Thyroid gland (tissue), 4 donors: ENCODE measurements around the gene MYO19. TPM values are rescaled to one million over a fixed set of nuclear protein-coding genes. Genes with fewer than 3 reads are reported as not detected.

Experiments
- DNase-seq, 2 donors: peaks; one replicate each; pipeline ENCODE4 v3.0.0-alpha.2; 2019
- H3K27ac ChIP-seq, 3 donors: fragments of 200-600 bp; sonication (generic); 1 replicate in 2 of 3; 2 replicates in 1 of 3; pipeline ENCODE4 v1.5.1; 2016 to 2019; ENCODE audit warnings: mild to moderate bottlenecking in 1 of 3, moderate library complexity in 1 of 3
- H3K27me3 ChIP-seq: fragments of 200-600 bp; sonication (generic); one replicate; pipeline ENCODE4 v1.5.1; 2019
- H3K36me3 ChIP-seq, 2 donors: fragments of 200-600 bp; sonication (generic); one replicate each; pipeline ENCODE4 v1.5.1; 2016 to 2019
- H3K4me1 ChIP-seq, 2 donors: fragments of 200-600 bp; sonication (generic); one replicate each; pipeline ENCODE4 v1.5.1; 2017 to 2019
- H3K4me3 ChIP-seq, 3 donors: fragments of 200-600 bp; sonication (generic); replicated peaks in 1 of 3; 1 replicate in 2 of 3; 2 replicates in 1 of 3; pipeline ENCODE4 v1.5.1; 2016; ENCODE audit warnings: mild to moderate bottlenecking in 1 of 3
- H3K9me3 ChIP-seq: fragments of 200-600 bp; sonication (generic); one replicate; pipeline ENCODE4 v1.5.1; 2017
- CTCF ChIP-seq, 6 experiments: fragments of 200-600 bp in 3 of 6; fragments of 450-650 bp in 3 of 6; sonication (generic) in 3 of 6; IDR thresholded peaks; one replicate each; pipeline ENCODE4 v1.5.1; 2016 to 2019; ENCODE audit warnings: antibody characterized with exemption in 6 of 6, mild to moderate bottlenecking in 2 of 6, inconsistent platforms in 1 of 6, moderate library complexity in 1 of 6
- POLR2A ChIP-seq, 2 donors: fragments of 450-650 bp; IDR thresholded peaks; one replicate each; pipeline ENCODE4 v1.6.1; 2017; ENCODE audit warnings: antibody characterized with exemption in 2 of 2, mild to moderate bottlenecking in 2 of 2, moderate library complexity in 1 of 2
- WGBS, 2 donors: methylation state at CpG; one replicate each; pipeline ENCODE4 v1.1.5; 2017; 5-methylcytosine and 5-hydroxymethylcytosine counted together
- intact Hi-C: fragments of 100-400 bp; cut with DNase I; formaldehyde crosslinking; loops from one replicate; pipeline ENCODE4 v1.15.1; 2023
- total RNA-seq, 4 donors: library from RNA; depleted of rRNA; stranded (reverse); fragments of >200 nt; gene quantifications; one replicate each; pipeline ENCODE4 v1.2.3, GENCODE V29; 2016

The MYO19 gene
- total RNA-seq, 4 donors from 2014 or later: 45.6 to 80.0 (median 64.5) TPM

GRCh38 chr17:36496018-36496789, 38.5 kb downstream of the MYO19 start:
- WGBS, 2 donors: 93 to 98% methylated on average over 9 of the region's 9 CpGs

GRCh38 chr17:36495076-36495578, 39.5 kb downstream of the MYO19 start:
- no peak for TF ChIP-seq POLR2A (IDR thresholded peaks at IDR 0.05)
- TF ChIP-seq CTCF (IDR thresholded peaks at IDR 0.05): no peak
- DNase-seq: no peak
- Histone ChIP-seq H3K27ac (no peak overlapping the region), H3K27me3 (no peaks in the 10 kb centered on the region), H3K4me3 (no peak overlapping the region), H3K4me1 (no peaks in the 10 kb centered on the region), H3K9me3 (no peaks in the 10 kb centered on the region), H3K36me3 (peaks cover 46 to 48% of the 10 kb centered on the region in 2 donors)
- 66 to 71% methylated on average over 3 of the region's 3 CpGs for whole genome bisulfite sequencing, 2 donors
- intact Hi-C loops: no loop called here

More at GRCh38 chr17:36496018-36496789, 38.5 kb downstream of the MYO19 start:
- DNase-seq: no peak
- Histone ChIP-seq H3K9me3 (no peaks in the 10 kb centered on the region), H3K4me3 (no peak overlapping the region), H3K27ac (no peak overlapping the region), H3K27me3 (no peaks in the 10 kb centered on the region), H3K4me1 (no peaks in the 10 kb centered on the region), H3K36me3 (peaks cover 46 to 48% of the 10 kb centered on the region in 2 donors)
- no peak for TF ChIP-seq POLR2A (IDR thresholded peaks at IDR 0.05)
- TF ChIP-seq CTCF (IDR thresholded peaks at IDR 0.05): no peak
- intact Hi-C loops: no loop called here

GRCh38 chr17:36494674-36495073, 40.0 kb downstream of the MYO19 start:
- Histone ChIP-seq H3K27ac (no peak overlapping the region), H3K4me1 (no peaks in the 10 kb centered on the region), H3K36me3 (peaks cover 46 to 48% of the 10 kb centered on the region in 2 donors), H3K9me3 (no peaks in the 10 kb centered on the region), H3K27me3 (no peaks in the 10 kb centered on the region), H3K4me3 (no peak overlapping the region)
- intact Hi-C loops: no loop called here
- WGBS, 2 donors: 92 to 93% methylated on average over 5 of the region's 5 CpGs
- no peak for TF ChIP-seq CTCF (IDR thresholded peaks at IDR 0.05)
- no peak for DNase-seq

GRCh38 chr17:36493956-36494355, 40.7 kb downstream of the MYO19 start:
- Histone ChIP-seq H3K4me1 (no peaks in the 10 kb centered on the region), H3K27me3 (no peaks in the 10 kb centered on the region), H3K27ac (no peak overlapping the region), H3K9me3 (no peaks in the 10 kb centered on the region), H3K4me3 (no peak overlapping the region), H3K36me3 (peaks cover 44 to 48% of the 10 kb centered on the region in 2 donors)
- intact Hi-C loops: no loop called here
- TF ChIP-seq CTCF (IDR thresholded peaks at IDR 0.05): no peak
- TF ChIP-seq POLR2A (IDR thresholded peaks at IDR 0.05): no peak
- WGBS, 2 donors: 92 to 93% methylated on average over 1 of the region's 1 CpG
- no peak for DNase-seq
